Measurements from ENCODE around the gene ACAP2.

DNA sequence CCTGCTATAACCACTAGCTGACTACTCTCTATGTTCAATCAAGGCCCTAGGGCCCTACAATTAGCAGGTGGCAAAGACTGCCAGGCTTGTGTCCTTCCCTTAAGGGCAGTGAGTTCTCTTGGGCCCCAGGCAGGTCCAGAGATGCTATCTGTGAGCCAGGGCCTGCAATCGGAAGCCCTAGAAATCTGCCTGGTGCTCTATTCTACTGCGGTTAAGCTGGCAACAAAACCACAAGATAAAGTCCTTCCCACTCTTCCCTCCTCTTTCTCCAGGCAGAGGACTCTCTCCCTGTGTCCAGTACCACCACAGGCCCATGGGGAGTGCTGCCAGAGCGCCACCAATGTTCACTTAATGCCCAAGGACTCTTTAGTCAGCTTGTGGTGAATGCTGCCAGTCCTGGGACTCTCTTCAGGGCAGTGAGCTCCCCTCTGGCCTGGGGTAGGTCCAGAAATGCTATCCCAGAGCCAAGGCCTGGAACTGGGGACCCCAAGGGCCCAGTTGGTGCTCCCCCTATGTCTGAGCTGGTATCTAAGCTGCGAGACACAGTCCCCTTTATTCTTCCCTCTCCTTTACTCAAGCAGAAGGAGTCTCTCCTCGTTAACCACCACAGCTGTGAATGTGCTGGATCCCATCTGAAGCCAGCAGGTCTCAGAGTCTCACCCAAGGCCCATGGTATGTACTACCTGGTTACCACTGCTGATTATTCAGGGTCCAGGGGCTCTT lies 206.6 kb downstream of the ACAP2 start:
- TF ChIP-seq, protein P1, sequence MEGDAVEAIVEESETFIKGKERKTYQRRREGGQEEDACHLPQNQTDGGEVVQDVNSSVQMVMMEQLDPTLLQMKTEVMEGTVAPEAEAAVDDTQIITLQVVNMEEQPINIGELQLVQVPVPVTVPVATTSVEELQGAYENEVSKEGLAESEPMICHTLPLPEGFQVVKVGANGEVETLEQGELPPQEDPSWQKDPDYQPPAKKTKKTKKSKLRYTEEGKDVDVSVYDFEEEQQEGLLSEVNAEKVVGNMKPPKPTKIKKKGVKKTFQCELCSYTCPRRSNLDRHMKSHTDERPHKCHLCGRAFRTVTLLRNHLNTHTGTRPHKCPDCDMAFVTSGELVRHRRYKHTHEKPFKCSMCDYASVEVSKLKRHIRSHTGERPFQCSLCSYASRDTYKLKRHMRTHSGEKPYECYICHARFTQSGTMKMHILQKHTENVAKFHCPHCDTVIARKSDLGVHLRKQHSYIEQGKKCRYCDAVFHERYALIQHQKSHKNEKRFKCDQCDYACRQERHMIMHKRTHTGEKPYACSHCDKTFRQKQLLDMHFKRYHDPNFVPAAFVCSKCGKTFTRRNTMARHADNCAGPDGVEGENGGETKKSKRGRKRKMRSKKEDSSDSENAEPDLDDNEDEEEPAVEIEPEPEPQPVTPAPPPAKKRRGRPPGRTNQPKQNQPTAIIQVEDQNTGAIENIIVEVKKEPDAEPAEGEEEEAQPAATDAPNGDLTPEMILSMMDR (IDR thresholded peaks at IDR 0.05; ENCODE audit: insufficient read depth, low read length) = no peak
- no peak for TF ChIP-seq POLR2AphosphoS5 (IDR thresholded peaks at IDR 0.05; ENCODE audit: low read depth)
